HEK293 (cell line): ENCODE data around the gene ADAT2.
A peak's percentile ranks its signal among the peaks of the same experiment; 100 is the strongest.

Experiments
- CTCF ChIA-PET: fragments of 350-600 bp; formaldehyde crosslinking; extraction: SDS; loops from one replicate; lab custom pipeline; 2021; ENCODE audit warnings: antibody characterized with exemption; lab: Yijun Ruan, JAX
- POLR2A ChIA-PET: fragments of 300-600 bp; formaldehyde crosslinking; extraction: SDS; loops from one replicate; lab custom pipeline; 2020; ENCODE audit warnings: antibody characterized with exemption, inconsistent platforms; lab: Yijun Ruan, JAX
- H3K27ac ChIP-seq: fragments of 200-500 bp; sonication (Bioruptor generic); 2 replicates; pipeline ENCODE4 v1.5.1; 2014; ENCODE audit warnings: low read depth, low read length, control low read depth, inconsistent platforms; ENCODE audit errors: extremely low read depth
- H3K36me3 ChIP-seq, 2 experiments: fragments of 200-500 bp in 1 of 2; sonication (Bioruptor generic) in 1 of 2; 1 replicate in 1 of 2; 2 replicates in 1 of 2; pipeline ENCODE4 v1.5.1; 2014 to 2017; ENCODE audit warnings: inconsistent platforms in 2 of 2, low read length in 2 of 2; ENCODE audit not compliant: control insufficient read depth in 2 of 2, insufficient read depth in 1 of 2
- H3K4me1 ChIP-seq: fragments of 200-500 bp; sonication (Bioruptor generic); 2 replicates; pipeline ENCODE4 v1.5.1; 2014; ENCODE audit warnings: mild to moderate bottlenecking, low read length, inconsistent platforms; ENCODE audit not compliant: control insufficient read depth, insufficient read depth
- H3K4me3 ChIP-seq: 2 replicates; pipeline ENCODE4 v1.5.1; 2011; ENCODE audit warnings: low read depth, mild to moderate bottlenecking, control low read depth, low read length, moderate library complexity
- H3K9me3 ChIP-seq: fragments of 200-500 bp; sonication (Bioruptor generic); 2 replicates; pipeline ENCODE4 v1.5.1; 2014; ENCODE audit warnings: low read depth, low read length, inconsistent platforms; ENCODE audit not compliant: control insufficient read depth, insufficient read depth
- GLI4 ChIP-seq: fragments of 450-650 bp; formaldehyde crosslinking; IDR thresholded peaks from 2 replicates; pipeline ENCODE4 v1.5.1; 2016; ENCODE audit warnings: missing biosample characterization, missing genetic modification characterization
- GLIS1 ChIP-seq: fragments of 450-650 bp; formaldehyde crosslinking; IDR thresholded peaks from 2 replicates; pipeline ENCODE4 v1.5.1; 2016; ENCODE audit warnings: missing biosample characterization, missing genetic modification characterization
- IKZF3 ChIP-seq: fragments of 450-650 bp; IDR thresholded peaks from 2 replicates; pipeline ENCODE4 v1.5.0; 2018; ENCODE audit warnings: missing biosample characterization, mild to moderate bottlenecking, missing genetic modification characterization, moderate library complexity
- SCRT2 ChIP-seq: fragments of 450-650 bp; formaldehyde crosslinking; IDR thresholded peaks from 2 replicates; pipeline ENCODE4 v1.5.1; 2016; ENCODE audit warnings: missing biosample characterization, missing genetic modification characterization
- TRIM28 ChIP-seq: IDR thresholded peaks from 2 replicates; pipeline ENCODE4 v1.6.1; 2011; ENCODE audit warnings: low read length, control low read depth, borderline replicate concordance
- ZFP41 ChIP-seq: fragments of 450-650 bp; formaldehyde crosslinking; IDR thresholded peaks from 2 replicates; pipeline ENCODE4 v1.5.1; 2016; ENCODE audit warnings: missing biosample characterization, missing genetic modification characterization, borderline replicate concordance
- ZNF146 ChIP-seq: fragments of 450-650 bp; formaldehyde crosslinking; IDR thresholded peaks from 2 replicates; pipeline ENCODE4 v1.5.1; 2016; ENCODE audit warnings: missing biosample characterization, missing genetic modification characterization
- ZNF148 ChIP-seq: fragments of 450-650 bp; formaldehyde crosslinking; IDR thresholded peaks from 2 replicates; pipeline ENCODE4 v1.5.0; 2017; ENCODE audit warnings: missing biosample characterization, missing genetic modification characterization, borderline replicate concordance
- ZNF155 ChIP-seq: fragments of 450-650 bp; formaldehyde crosslinking; IDR thresholded peaks from 2 replicates; pipeline ENCODE4 v1.5.1; 2016; ENCODE audit warnings: missing biosample characterization, missing genetic modification characterization
- ZNF169 ChIP-seq: fragments of 450-650 bp; formaldehyde crosslinking; IDR thresholded peaks from 2 replicates; pipeline ENCODE4 v1.5.1; 2016; ENCODE audit warnings: missing biosample characterization, missing genetic modification characterization
- ZNF223 ChIP-seq: fragments of 450-650 bp; formaldehyde crosslinking; IDR thresholded peaks from 2 replicates; pipeline ENCODE4 v1.5.1; 2016; ENCODE audit warnings: missing biosample characterization, missing genetic modification characterization
- ZNF280D ChIP-seq: fragments of 450-650 bp; formaldehyde crosslinking; IDR thresholded peaks from 2 replicates; pipeline ENCODE4 v1.5.1; 2016; ENCODE audit warnings: missing biosample characterization, missing genetic modification characterization
- ZNF426 ChIP-seq: fragments of 450-650 bp; formaldehyde crosslinking; IDR thresholded peaks from 2 replicates; pipeline ENCODE4 v1.5.1; 2017; ENCODE audit warnings: missing biosample characterization, missing genetic modification characterization, mild to moderate bottlenecking, inconsistent platforms, moderate library complexity
- ZNF555 ChIP-seq: fragments of 450-650 bp; formaldehyde crosslinking; conservative IDR thresholded peaks from 2 replicates; pipeline ENCODE4 v1.5.1; 2017; ENCODE audit warnings: missing biosample characterization, mild to moderate bottlenecking, missing genetic modification characterization, inconsistent platforms
- ZNF571 ChIP-seq: fragments of 450-650 bp; formaldehyde crosslinking; IDR thresholded peaks from 2 replicates; pipeline ENCODE4 v1.5.0; 2017; ENCODE audit warnings: missing biosample characterization, missing genetic modification characterization
- ZNF621 ChIP-seq: fragments of 450-650 bp; formaldehyde crosslinking; IDR thresholded peaks from 2 replicates; pipeline ENCODE4 v1.5.1; 2017; ENCODE audit warnings: missing biosample characterization, missing genetic modification characterization
- ZNF701 ChIP-seq: fragments of 450-650 bp; formaldehyde crosslinking; IDR thresholded peaks from 2 replicates; pipeline ENCODE4 v1.5.1; 2016; ENCODE audit warnings: missing biosample characterization, missing genetic modification characterization

ADAT2 gene

GRCh38 chr6:143498428-143498827 lies 47.9 kb upstream of the ADAT2 start:
- Histone ChIP-seq H3K4me3 (no peak overlapping the region), H3K4me1 (no peaks in the 10 kb centered on the region), H3K36me3 (peaks cover 31 to 86% of the 10 kb centered on the region in 2 experiments), H3K27ac (no peak overlapping the region), H3K9me3 (no peaks in the 10 kb centered on the region)
- ChIA-PET POLR2A (no interaction called here), CTCF (interaction anchor here (0.6 to 1.9 kb wide), 3 partner anchors 15 to 932 kb away, joined by 3 to 8 read pairs (median 3); no protein-coding TSS in a partner anchor)
- TF ChIP-seq ZNF701 (tag by site-specific recombination), result no peak
- TF ChIP-seq TRIM28, result 0 out of 2 replicates have a peak, but pooled peaks have one; percentile 27
- TF ChIP-seq SCRT2 (tag by site-specific recombination), result peak; percentile 13; the same call in 1 of the 2 replicates

GRCh38 chr6:143496974-143497373 lies 46.5 kb upstream of the ADAT2 start:
- no peak for TF ChIP-seq ZFP41 (tag by site-specific recombination)
- no peak for TF ChIP-seq ZNF169 (tag by site-specific recombination)
- no peak for TF ChIP-seq ZNF426
- no peak for TF ChIP-seq ZNF280D (tag by site-specific recombination)
- no peak for TF ChIP-seq IKZF3 (tag by site-specific recombination)
- TF ChIP-seq GLIS1 (tag by site-specific recombination), result no peak
- TF ChIP-seq ZNF571, result no peak
- no peak for TF ChIP-seq ZNF155 (tag by site-specific recombination)
- no peak for TF ChIP-seq GLI4 (tag by site-specific recombination)
- no peak for TF ChIP-seq ZNF148 (tag by site-specific recombination)
- H3K9me3 ChIP-seq, result no peaks in the 10 kb centered on the region
- ChIA-PET CTCF (interaction anchor here (1.9 kb wide), 1 partner anchor 16 kb away, joined by 8 read pairs; no protein-coding TSS in a partner anchor), POLR2A (interaction anchor here (1.9 kb wide), 1 partner anchor 46 kb away, joined by 5 read pairs; the partner anchor contains the start of genes ADAT2 and PEX3)
- H3K4me1 ChIP-seq, result no peaks in the 10 kb centered on the region
- no peak overlapping the region for H3K27ac ChIP-seq
- H3K36me3 ChIP-seq, result peaks cover 31 to 73% of the 10 kb centered on the region in 2 experiments
- H3K4me3 ChIP-seq, result no peak overlapping the region

GRCh38 chr6:143490775-143491174 lies 40.3 kb upstream of the ADAT2 start:
- TF ChIP-seq ZNF223 (tag by site-specific recombination) (no peak), ZNF555 (no peak), ZNF146 (no peak), ZNF621 (tag by site-specific recombination) (no peak)
- ChIA-PET POLR2A (no interaction called here), CTCF (interaction anchor here (0.6 to 1.1 kb wide), 2 partner anchors 69 to 451 kb away, joined by 3 read pairs; no protein-coding TSS in a partner anchor)
- no peak overlapping the region for H3K27ac ChIP-seq
- no peaks in the 10 kb centered on the region for H3K4me1 ChIP-seq
- no peak overlapping the region for H3K4me3 ChIP-seq
- H3K36me3 ChIP-seq, result peaks cover 6 to 32% of the 10 kb centered on the region in 2 experiments
- no peaks in the 10 kb centered on the region for H3K9me3 ChIP-seq
